ENCODE data around the gene PDE10A.

GRCh38 chr6:165686596-165687365, 23.7 kb upstream of the PDE10A start:
- TF ChIP-seq GATA2 (IDR thresholded peaks at IDR 0.05; ENCODE audit: low read depth, low read length): no peak
- TF ChIP-seq GATA3 (IDR thresholded peaks at IDR 0.05; ENCODE audit: low read depth, low read length): no peak

Data from SH-SY5Y (cell line).